Measurements from ENCODE around the gene SEC61G. TPM values are rescaled to one million over a fixed set of nuclear protein-coding genes. Genes with fewer than 3 reads are reported as not detected.

Gene SEC61G
- total RNA-seq, 1 donor = 203 TPM

- Histone ChIP-seq H4K20me1 (ENCODE audit: insufficient read depth, low read length) (no peaks in the 10 kb centered on the region), H3K27me3 (ENCODE audit: insufficient read depth, low read length) (no peaks in the 10 kb centered on the region), H3K4me1 (ENCODE audit: insufficient read depth, low read length) (no peaks in the 10 kb centered on the region), H3K4me3 (ENCODE audit: insufficient read depth, low read length) (no peak overlapping the region), H2AFZ (ENCODE audit: low read length) (no peak overlapping the region), H3K27ac (ENCODE audit: low read depth, low read length) (no peak overlapping the region), H3K79me2 (ENCODE audit: insufficient read depth, low read length) (no peaks in the 10 kb centered on the region), H3K4me2 (ENCODE audit: insufficient read depth, low read length) (no peak overlapping the region), H3K36me3 (ENCODE audit: insufficient read depth, low read length) (no peaks in the 10 kb centered on the region), H3K9me3 (ENCODE audit: low read depth, low read length) (no peaks in the 10 kb centered on the region)
- no peak for DNase-seq (ENCODE audit: insufficient read length, low spot score, missing footprints)
- no peak for TF ChIP-seq CTCF (IDR thresholded peaks at IDR 0.05; ENCODE audit: extremely low read depth, low read depth, low read length)
These were observed 47.0 kb downstream of the SEC61G start for GRCh38 chr7:54711900-54712595.

GRCh38 chr7:54709283-54709682, 49.7 kb downstream of the SEC61G start:
- H3K4me1 ChIP-seq (ENCODE audit: insufficient read depth, low read length) = no peaks in the 10 kb centered on the region
- no peak overlapping the region for H3K4me2 ChIP-seq (ENCODE audit: insufficient read depth, low read length)
- H3K4me3 ChIP-seq (ENCODE audit: insufficient read depth, low read length) = no peak overlapping the region
- H2AFZ ChIP-seq (ENCODE audit: low read length) = no peak overlapping the region
- no peaks in the 10 kb centered on the region for H3K79me2 ChIP-seq (ENCODE audit: insufficient read depth, low read length)
- no peak overlapping the region for H3K27ac ChIP-seq (ENCODE audit: low read depth, low read length)
- H3K27me3 ChIP-seq (ENCODE audit: insufficient read depth, low read length) = no peaks in the 10 kb centered on the region
- H3K9me3 ChIP-seq (ENCODE audit: low read depth, low read length) = no peaks in the 10 kb centered on the region
- DNase-seq (ENCODE audit: insufficient read length, low spot score, missing footprints) = no peak
- H4K20me1 ChIP-seq (ENCODE audit: insufficient read depth, low read length) = no peaks in the 10 kb centered on the region
- no peak for TF ChIP-seq CTCF (IDR thresholded peaks at IDR 0.05; ENCODE audit: extremely low read depth, low read depth, low read length)
- H3K36me3 ChIP-seq (ENCODE audit: insufficient read depth, low read length) = no peaks in the 10 kb centered on the region

- no peaks in the 10 kb centered on the region for H3K9me3 ChIP-seq (ENCODE audit: low read depth, low read length)
- DNase-seq (ENCODE audit: insufficient read length, low spot score, missing footprints) = no peak
- no peak for TF ChIP-seq CTCF (IDR thresholded peaks at IDR 0.05; ENCODE audit: extremely low read depth, low read depth, low read length)
- no peak overlapping the region for H2AFZ ChIP-seq (ENCODE audit: low read length)
- H3K79me2 ChIP-seq (ENCODE audit: insufficient read depth, low read length) = no peaks in the 10 kb centered on the region
- H3K4me1 ChIP-seq (ENCODE audit: insufficient read depth, low read length) = no peaks in the 10 kb centered on the region
- H4K20me1 ChIP-seq (ENCODE audit: insufficient read depth, low read length) = no peaks in the 10 kb centered on the region
- H3K4me2 ChIP-seq (ENCODE audit: insufficient read depth, low read length) = no peak overlapping the region
- no peaks in the 10 kb centered on the region for H3K27me3 ChIP-seq (ENCODE audit: insufficient read depth, low read length)
- no peak overlapping the region for H3K27ac ChIP-seq (ENCODE audit: low read depth, low read length)
- no peaks in the 10 kb centered on the region for H3K36me3 ChIP-seq (ENCODE audit: insufficient read depth, low read length)
- no peak overlapping the region for H3K4me3 ChIP-seq (ENCODE audit: insufficient read depth, low read length)
These were observed 53.6 kb downstream of the SEC61G start for GRCh38 chr7:54705436-54705835.

- no peak overlapping the region for H2AFZ ChIP-seq (ENCODE audit: low read length)
- no peak for TF ChIP-seq CTCF (IDR thresholded peaks at IDR 0.05; ENCODE audit: extremely low read depth, low read depth, low read length)
- H3K36me3 ChIP-seq (ENCODE audit: insufficient read depth, low read length) = no peaks in the 10 kb centered on the region
- H3K4me1 ChIP-seq (ENCODE audit: insufficient read depth, low read length) = no peaks in the 10 kb centered on the region
- no peak overlapping the region for H3K4me3 ChIP-seq (ENCODE audit: insufficient read depth, low read length)
- H3K9me3 ChIP-seq (ENCODE audit: low read depth, low read length) = no peaks in the 10 kb centered on the region
- H4K20me1 ChIP-seq (ENCODE audit: insufficient read depth, low read length) = no peaks in the 10 kb centered on the region
- no peaks in the 10 kb centered on the region for H3K27me3 ChIP-seq (ENCODE audit: insufficient read depth, low read length)
- no peak overlapping the region for H3K27ac ChIP-seq (ENCODE audit: low read depth, low read length)
- no peaks in the 10 kb centered on the region for H3K79me2 ChIP-seq (ENCODE audit: insufficient read depth, low read length)
- no peak for DNase-seq (ENCODE audit: insufficient read length, low spot score, missing footprints)
- H3K4me2 ChIP-seq (ENCODE audit: insufficient read depth, low read length) = no peak overlapping the region
These were observed 54.2 kb downstream of the SEC61G start for GRCh38 chr7:54704851-54705250.

Other genes with a start within 250 kb of the SEC61G start
- not detected in 2 replicates for gene VSTM2A, start 216.8 kb downstream of the SEC61G start, total RNA-seq